ENCODE measurements around the gene U2AF2. TPM values are rescaled to one million over a fixed set of nuclear protein-coding genes. Genes with fewer than 3 reads are reported as not detected.

Gene U2AF2
- total and polyA plus RNA-seq, 2 of the 8 experiments (the other 6 are each of a cell fraction or from before 2014, with no cell fraction given) = 162 to 252 TPM

DNA sequence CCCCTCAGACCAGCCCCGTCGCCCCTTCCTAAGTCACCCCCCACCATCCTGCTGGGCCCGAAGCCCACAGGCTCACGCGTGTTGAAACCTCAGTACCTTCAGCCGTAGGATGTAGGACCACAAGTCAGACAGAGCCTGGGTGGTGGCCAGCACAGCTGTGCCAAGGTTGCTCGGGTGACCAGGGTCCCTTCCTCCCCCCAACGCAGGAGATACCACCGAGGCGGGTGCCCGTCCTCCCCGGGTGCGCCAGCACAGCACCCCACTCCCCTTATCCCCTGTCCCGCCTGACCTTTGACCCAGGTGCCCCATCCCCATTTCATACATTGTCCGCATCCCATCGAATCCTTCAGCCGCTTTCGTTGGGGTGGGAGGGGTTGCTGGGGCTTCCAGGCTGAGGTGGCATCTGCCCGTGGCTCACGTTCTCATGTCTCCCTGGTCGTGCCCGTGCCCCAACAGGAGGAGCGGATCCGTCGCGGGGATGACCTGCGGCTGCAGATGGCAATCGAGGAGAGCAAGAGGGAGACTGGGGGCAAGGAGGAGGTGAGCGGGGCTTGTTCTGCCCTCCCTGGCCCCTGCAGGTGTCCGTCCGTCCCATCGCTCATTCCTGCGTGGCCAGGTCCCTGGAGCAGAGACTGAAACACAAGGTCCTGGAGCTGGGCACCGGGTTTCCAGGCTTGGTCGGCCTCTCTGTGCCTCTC lies 34.7 kb downstream of the U2AF2 start:
- H3K9ac ChIP-seq (replicated peaks in 1 of 4; ENCODE audit: extremely low read depth in 1 of 4, low read depth in 3 of 4, low read length in 3 of 4) = no peak overlapping the region
- no peak overlapping the region for H4K5ac ChIP-seq (ENCODE audit: insufficient read length, low read depth, low read length)
- H2BK20ac ChIP-seq (ENCODE audit: low read length) = no peak overlapping the region
- no peak overlapping the region for H2BK5ac ChIP-seq (ENCODE audit: low read depth, low read length)
- ChIA-PET CTCF (ENCODE audit: partially characterized antibody) (no interaction called here), POLR2A (ENCODE audit: partially characterized antibody) (no interaction called here)
- FAIRE-seq = no peak
- H3K14ac ChIP-seq (ENCODE audit: insufficient read length) = no peak overlapping the region
- no peak overlapping the region for H3K18ac ChIP-seq (ENCODE audit: extremely low read depth, low read length)
- H3K4ac ChIP-seq (replicated peaks; ENCODE audit: insufficient read length, low read depth, low read length) = no peak overlapping the region
- no peak overlapping the region for H2BK12ac ChIP-seq (ENCODE audit: low read depth, low read length)
- H3K27ac ChIP-seq (ENCODE audit: low read depth, low read length) = no peak overlapping the region
- H3K27me3 ChIP-seq (replicated peaks in 1 of 4; ENCODE audit: control insufficient read depth in 3 of 4, extremely low read depth in 1 of 4, insufficient read depth in 3 of 4, low read length in 3 of 4) = no peaks in the 10 kb centered on the region; a peak in 1 of 7 replicates
- no peaks in the 10 kb centered on the region for H3K4me1 ChIP-seq (replicated peaks in 1 of 4; ENCODE audit: control insufficient read depth in 3 of 4, insufficient read depth in 4 of 4, low read length in 3 of 4)
- no peak overlapping the region for H3K4me2 ChIP-seq (ENCODE audit: insufficient read depth in 1 of 2, low read depth in 2 of 2, low read length in 2 of 2)
- no peak overlapping the region for H4K91ac ChIP-seq (replicated peaks; ENCODE audit: insufficient read length, low read length)
- peaks cover 2 to 56% (median 17%) of the 10 kb centered on the region in 4 experiments; a peak in 6 of 8 replicates for H3K36me3 ChIP-seq (ENCODE audit: control insufficient read depth in 2 of 4, insufficient read depth in 4 of 4, low read length in 3 of 4)
- peaks cover 0 to 10% of the 10 kb centered on the region in 2 experiments; a peak in 1 of 4 replicates for H3K79me2 ChIP-seq (ENCODE audit: control insufficient read depth in 1 of 2, insufficient read depth in 2 of 2, low read length in 2 of 2)
- H4K8ac ChIP-seq (ENCODE audit: extremely low read depth, insufficient read depth, low read length) = no peak overlapping the region
- no peak overlapping the region for H2BK15ac ChIP-seq (ENCODE audit: low read length)
- H3K56ac ChIP-seq (replicated peaks; ENCODE audit: insufficient read length, low read depth, low read length) = no peak overlapping the region
- no peak overlapping the region for H2BK120ac ChIP-seq (replicated peaks; ENCODE audit: low read depth, low read length)
- H2AK5ac ChIP-seq (ENCODE audit: low read depth, low read length) = no peak overlapping the region
- no peak overlapping the region for H3K23ac ChIP-seq (ENCODE audit: insufficient read length)
- H4K20me1 ChIP-seq (replicated peaks in 1 of 2; ENCODE audit: control insufficient read depth in 1 of 2, insufficient read depth in 2 of 2, low read length in 2 of 2) = peaks cover 1 to 35% of the 10 kb centered on the region in 2 experiments
- DNase-seq (ENCODE audit: low read depth in 1 of 2, low spot score in 2 of 2) = no peak
- 92% methylated on average over 12 of the region's 35 CpGs; no CpG with 5 or more reads in 1 of the 2 experiments for WGBS, 2 experiments (ENCODE audit: extremely low coverage in 1 of 2, insufficient coverage in 1 of 2, insufficient read length in 1 of 2, insufficient replicate concordance in 2 of 2, low coverage in 1 of 2, low lambda C conversion rate in 2 of 2, missing lambda C conversion rate in 1 of 2)
- H2AFZ ChIP-seq (ENCODE audit: low read length) = no peak overlapping the region
- no peak overlapping the region for H3K4me3 ChIP-seq (ENCODE audit: extremely low read depth in 1 of 4, insufficient read depth in 2 of 4, low read depth in 3 of 4, low read length in 4 of 4)
- peaks cover 3% of the 10 kb centered on the region for H3K79me1 ChIP-seq (ENCODE audit: low read depth, low read length)
- no peaks in the 10 kb centered on the region for H3K23me2 ChIP-seq (ENCODE audit: low read depth, low read length)
- no peaks in the 10 kb centered on the region for H3K9me3 ChIP-seq (ENCODE audit: insufficient read depth in 2 of 2, low read depth in 1 of 2, low read length in 1 of 2)
- TF ChIP-seq FOSL1 (IDR thresholded peaks at IDR 0.05; ENCODE audit: insufficient read depth, low read depth, low read length) (no peak), GABPA (IDR thresholded peaks at IDR 0.05; ENCODE audit: borderline replicate concordance, insufficient read depth, low read length) (no peak), RFX5 (IDR thresholded peaks at IDR 0.05; ENCODE audit: borderline replicate concordance, low read depth, low read length) (no peak), RAD21 (IDR thresholded peaks at IDR 0.05 in 1 of 2, conservative IDR thresholded peaks at IDR 0.05 in 1 of 2; ENCODE audit: low read depth in 2 of 2, low read length in 2 of 2) (no peak), POLR2A (IDR thresholded peaks at IDR 0.05; ENCODE audit: control extremely low read depth in 1 of 2, low read depth in 2 of 2, low read length in 2 of 2) (no peak), SAP30 (IDR thresholded peaks at IDR 0.05; ENCODE audit: insufficient read depth, insufficient replicate concordance, low read length) (no peak), SIN3A (conservative IDR thresholded peaks at IDR 0.05 in 1 of 2, IDR thresholded peaks at IDR 0.05 in 1 of 2; ENCODE audit: low read depth in 1 of 2, low read length in 2 of 2) (no peak), TCF12 (IDR thresholded peaks at IDR 0.05; ENCODE audit: low read depth, low read length) (no peak), RNF2 (IDR thresholded peaks at IDR 0.05; ENCODE audit: borderline replicate concordance, low read depth, low read length, missing control alignments, poor library complexity, severe bottlenecking) (no peak), KDM4A (IDR thresholded peaks at IDR 0.05; ENCODE audit: low read depth, low read length, severe bottlenecking) (no peak)

Data from H1 (cell line).